NCI-H1930 (cell line): ENCODE results near the gene SCGB3A2.

ENCODE experiments used
- DNase-seq, 2 experiments: peaks; one replicate each; lab custom pipeline; 2025; lab: John Stamatoyannopoulos, UW

SCGB3A2 gene

DNA sequence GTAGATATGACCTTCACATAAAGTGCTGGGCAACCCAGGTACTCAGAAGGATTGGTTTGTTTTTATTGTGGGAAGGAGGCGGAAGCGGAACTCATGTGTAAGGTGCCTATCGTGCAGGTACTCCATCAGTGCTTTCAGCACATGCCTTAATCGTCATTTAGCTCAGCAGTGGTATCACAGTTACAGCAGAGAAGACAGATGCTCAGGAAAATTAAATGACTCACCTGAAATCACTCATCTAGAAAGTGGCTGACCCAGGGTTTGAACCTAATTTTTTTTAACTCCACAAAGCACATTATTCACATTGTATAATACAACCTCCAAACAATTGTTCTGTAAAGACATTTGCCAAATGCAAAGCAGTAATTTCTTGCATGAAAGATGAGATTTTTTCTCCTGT is 25.6 kb downstream of the SCGB3A2 start:
- DNase-seq, result no peak

- no peak for DNase-seq
Observed at GRCh38 chr5:147906326-147907095, 28.0 kb downstream of the SCGB3A2 start, which contains the start of gene C5orf46. Gene C5orf46, minus strand, starts transcription at chr5:147906538. Its CDS starts 37 bp downstream, at chr5:147906501.

DNA sequence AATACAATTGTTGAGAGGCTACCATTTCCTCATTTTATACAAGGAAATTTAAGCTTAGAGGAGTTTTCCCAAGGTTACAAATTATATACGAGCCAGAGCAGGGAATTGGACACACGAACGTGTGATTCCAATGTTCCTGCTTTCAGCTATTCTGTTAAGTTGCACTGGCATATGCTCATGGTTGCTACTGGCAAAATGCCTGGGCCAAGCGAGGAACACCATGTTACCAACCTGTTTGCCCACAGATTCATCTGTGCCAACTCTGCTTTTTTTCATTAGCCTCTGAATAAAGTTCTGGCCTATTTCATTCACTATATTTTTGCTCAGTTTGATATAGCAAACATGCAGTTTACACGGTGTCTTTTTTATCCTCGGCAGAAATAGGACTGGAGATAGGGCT is 32.9 kb downstream of the SCGB3A2 start:
- DNase-seq, result no peak

- DNase-seq, result no peak
Observed at GRCh38 chr5:147912011-147912410, 33.5 kb downstream of the SCGB3A2 start.

- DNase-seq, result no peak
Observed at GRCh38 chr5:147913786-147914185, 35.3 kb downstream of the SCGB3A2 start.

- DNase-seq, result no peak
Observed at GRCh38 chr5:147918101-147918685, 39.7 kb downstream of the SCGB3A2 start.

DNA sequence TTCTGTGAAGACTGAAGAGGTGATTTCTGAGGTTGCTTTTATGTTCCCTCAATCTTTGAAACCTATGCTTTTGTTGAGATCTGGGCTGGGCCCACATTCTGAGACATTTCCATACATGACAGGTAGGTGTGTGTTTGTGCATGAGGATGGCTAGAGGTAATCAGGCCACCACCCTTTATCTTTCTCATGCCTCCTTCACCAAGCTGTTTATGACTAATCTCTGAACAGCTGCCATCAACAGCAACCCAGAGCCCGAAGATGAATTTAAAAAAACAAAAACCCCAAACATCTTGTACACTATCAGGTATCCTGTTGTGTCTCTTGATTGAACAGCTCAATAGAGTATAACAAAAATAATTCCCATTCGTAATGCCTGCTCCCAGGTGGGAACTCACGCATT is 40.4 kb downstream of the SCGB3A2 start:
- peak; percentile 22 to 23 for DNase-seq

DNA sequence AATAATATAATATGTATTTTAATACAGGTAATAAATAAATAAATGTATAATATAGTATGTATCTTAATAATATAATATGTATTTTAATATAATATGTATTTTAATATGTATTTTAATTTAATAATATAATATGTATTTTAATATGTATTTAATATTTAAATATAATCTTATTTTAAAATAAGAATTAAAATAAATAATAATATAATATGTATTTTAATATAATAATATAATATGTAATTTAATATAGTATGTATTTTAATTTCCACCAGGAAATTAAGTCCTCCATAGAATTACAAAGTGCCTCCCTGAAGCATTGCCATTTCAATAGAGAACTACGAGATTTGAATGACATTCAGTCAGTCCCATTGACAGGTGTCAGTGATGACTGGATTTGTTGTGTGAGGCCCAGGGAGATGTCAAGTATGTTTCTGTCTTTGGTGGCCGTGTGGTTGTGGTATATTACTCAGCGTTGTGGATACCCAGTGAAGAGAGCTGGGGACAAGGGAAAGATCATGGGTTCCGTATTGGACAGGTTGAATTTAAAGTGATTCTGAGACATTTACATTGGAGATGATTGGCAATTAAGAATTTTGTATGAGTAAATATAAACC is 42.0 kb downstream of the SCGB3A2 start:
- DNase-seq, result no peak

DNA sequence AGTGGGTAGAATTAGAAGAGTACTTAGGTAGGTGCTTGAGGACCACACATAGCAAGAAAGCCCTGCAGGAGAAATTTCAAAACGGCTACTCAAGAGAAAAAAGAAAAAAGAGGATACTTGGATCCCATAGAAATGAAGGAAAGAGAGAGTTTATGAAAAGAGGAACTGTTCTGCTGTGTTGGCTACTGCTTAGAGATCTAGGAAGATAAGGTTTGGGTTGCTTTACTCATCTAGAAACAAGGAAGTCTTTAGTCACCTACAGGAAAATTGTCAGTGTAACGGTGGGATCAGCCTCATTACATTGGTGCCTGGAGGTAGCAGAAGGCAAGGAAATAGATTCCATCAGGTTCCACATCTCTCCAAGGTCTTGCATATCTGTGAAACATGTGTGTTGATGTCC is 42.6 kb downstream of the SCGB3A2 start:
- DNase-seq, result no peak

DNA sequence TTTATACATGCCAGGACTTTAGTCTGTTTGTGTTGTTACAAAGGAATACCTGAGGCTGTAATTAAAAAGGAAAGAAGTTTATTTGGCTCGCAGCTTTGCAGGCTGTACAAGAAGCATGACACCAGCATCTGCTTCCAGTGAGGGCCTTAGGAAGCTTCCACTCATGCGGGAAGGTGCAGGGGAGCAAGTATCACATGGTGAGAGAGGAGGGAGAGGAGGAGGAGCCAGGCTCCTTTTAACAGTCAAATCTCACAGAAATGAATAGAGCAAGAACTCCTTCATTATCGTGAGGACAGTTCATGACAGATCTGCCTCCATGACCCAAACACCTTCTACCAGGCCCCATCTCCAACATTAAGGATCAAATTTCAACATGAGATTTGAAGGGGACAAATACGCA is 46.5 kb downstream of the SCGB3A2 start:
- DNase-seq, result no peak

- DNase-seq, result no peak
Observed at GRCh38 chr5:147927901-147928300, 49.4 kb downstream of the SCGB3A2 start.

- no peak for DNase-seq
Observed at GRCh38 chr5:147930769-147931168, 52.3 kb downstream of the SCGB3A2 start.
